SIG-M5 treated with dmso at 0.1 percent for 504 hours (cell line): ENCODE data around the gene TRANK1.
A peak's percentile ranks its signal among the peaks of the same experiment; 100 is the strongest.

Source experiments
- DNase-seq: peaks from one replicate; lab custom pipeline; 2025; ENCODE audit not compliant: unreplicated experiment; lab: John Stamatoyannopoulos, UW

Gene TRANK1

GRCh38 chr3:36804295-36805055 lies 140.4 kb downstream of the TRANK1 start:
- no peak for DNase-seq

GRCh38 chr3:36803091-36803791 lies 141.6 kb downstream of the TRANK1 start:
- DNase-seq: no peak

GRCh38 chr3:36800533-36801116 lies 144.2 kb downstream of the TRANK1 start:
- DNase-seq: no peak

DNA sequence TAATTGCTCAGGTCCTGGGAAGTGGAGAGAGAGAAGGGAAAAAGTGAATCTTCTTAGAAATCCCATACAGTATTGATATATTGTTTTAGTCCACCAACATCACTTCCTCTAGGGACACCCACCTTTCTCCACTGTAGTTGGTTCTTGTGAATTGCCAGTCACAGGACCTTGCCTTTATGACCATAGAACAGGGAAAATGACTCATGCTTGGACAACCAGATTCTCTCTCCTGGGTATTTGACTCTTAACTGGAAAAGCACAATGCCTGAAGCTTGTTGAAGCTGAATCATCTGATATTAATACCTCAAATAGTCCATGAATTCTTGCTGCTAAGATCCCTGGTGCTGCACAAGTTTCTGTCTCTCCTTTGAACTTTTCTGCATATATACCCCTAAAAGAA lies 148.0 kb downstream of the TRANK1 start:
- DNase-seq: no peak

GRCh38 chr3:36796161-36796560 lies 148.7 kb downstream of the TRANK1 start:
- no peak for DNase-seq

DNA sequence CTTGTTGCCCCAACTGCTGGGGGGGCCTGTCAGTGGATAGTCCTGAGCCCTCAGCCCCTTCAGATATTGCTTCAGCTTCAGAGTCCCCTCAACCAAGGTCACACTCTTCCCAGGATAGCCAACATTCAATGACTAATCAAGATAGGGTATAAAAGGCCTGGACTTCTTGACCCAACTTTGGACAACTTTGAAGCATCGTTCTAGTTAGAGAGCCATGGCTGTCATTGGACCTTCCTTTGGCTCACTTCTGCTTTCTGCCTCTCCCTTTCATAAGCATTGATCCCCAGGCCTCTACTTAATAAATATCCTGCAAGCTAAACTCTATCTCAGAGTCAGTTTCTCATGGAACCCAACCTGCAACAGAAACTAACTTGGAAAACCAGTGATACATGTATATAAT lies 149.2 kb downstream of the TRANK1 start:
- no peak for DNase-seq

DNA sequence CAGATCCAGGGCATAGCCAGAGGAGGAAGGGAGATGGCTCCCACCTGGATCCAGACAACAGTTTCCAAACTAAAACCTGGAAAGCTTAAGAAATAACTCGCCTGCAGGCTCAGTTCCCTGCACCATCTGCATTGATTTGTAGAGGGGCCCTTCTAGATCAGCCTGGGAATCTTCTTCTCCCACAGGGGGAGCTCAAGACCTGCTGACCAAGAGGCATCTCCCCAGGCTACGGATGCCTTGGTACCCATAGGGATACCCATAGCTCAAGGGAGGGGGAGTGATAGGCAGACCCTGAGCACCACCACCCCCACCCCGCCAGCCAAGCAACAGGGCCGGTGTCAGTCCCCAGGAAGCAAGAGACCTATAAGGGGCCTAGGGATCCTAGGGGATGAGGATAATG lies 152.5 kb downstream of the TRANK1 start:
- DNase-seq: peak; percentile 13

GRCh38 chr3:36790765-36791164 lies 154.1 kb downstream of the TRANK1 start:
- DNase-seq: no peak

DNA sequence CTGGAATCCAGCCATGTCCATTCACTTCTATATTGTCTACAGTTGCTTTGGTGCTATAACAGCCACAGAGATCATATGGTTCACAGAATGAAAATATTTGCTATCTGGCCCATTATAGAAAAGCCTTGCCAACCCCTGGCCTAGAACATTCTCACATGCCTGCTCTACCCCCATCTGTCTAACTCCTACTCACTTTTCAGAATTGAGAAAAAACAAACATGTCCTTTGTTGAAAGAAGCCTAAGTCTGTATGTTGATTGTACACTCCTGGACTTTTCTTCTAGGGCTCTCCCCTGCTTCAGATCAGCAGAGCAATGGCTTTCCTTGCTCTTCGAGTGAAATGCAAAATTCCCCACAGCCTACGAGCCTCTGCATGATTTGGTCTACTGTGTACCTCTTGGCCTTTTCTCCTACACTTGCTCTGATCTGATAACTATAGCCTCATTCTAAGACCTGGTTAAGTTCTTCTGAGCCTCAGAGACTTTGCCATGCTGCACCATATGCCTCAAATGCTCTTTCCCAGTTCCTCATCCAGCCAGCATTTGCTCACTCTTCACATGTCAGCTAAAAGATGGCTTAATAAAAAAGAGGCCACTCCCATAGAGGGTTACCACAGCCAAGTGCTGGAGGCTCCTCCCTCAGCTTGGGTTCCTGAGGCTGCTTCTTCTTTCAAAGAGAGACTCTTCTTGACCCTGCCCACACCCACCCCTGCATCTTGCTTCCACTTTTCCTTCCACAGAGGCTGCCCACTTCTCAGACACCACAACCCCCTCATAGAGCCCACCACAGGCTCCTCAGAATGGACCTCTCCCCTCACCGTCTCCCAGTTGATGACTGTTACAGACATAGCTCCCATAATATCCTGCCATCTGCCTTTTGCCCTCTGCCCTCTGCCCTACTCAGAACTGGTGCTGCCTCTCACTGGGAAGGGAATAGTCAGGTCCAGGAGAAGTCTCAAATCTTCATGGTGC lies 157.6 kb downstream of the TRANK1 start:
- peak; percentile 79 for DNase-seq

GRCh38 chr3:36784138-36784635 lies 160.7 kb downstream of the TRANK1 start:
- DNase-seq: no peak

DNA sequence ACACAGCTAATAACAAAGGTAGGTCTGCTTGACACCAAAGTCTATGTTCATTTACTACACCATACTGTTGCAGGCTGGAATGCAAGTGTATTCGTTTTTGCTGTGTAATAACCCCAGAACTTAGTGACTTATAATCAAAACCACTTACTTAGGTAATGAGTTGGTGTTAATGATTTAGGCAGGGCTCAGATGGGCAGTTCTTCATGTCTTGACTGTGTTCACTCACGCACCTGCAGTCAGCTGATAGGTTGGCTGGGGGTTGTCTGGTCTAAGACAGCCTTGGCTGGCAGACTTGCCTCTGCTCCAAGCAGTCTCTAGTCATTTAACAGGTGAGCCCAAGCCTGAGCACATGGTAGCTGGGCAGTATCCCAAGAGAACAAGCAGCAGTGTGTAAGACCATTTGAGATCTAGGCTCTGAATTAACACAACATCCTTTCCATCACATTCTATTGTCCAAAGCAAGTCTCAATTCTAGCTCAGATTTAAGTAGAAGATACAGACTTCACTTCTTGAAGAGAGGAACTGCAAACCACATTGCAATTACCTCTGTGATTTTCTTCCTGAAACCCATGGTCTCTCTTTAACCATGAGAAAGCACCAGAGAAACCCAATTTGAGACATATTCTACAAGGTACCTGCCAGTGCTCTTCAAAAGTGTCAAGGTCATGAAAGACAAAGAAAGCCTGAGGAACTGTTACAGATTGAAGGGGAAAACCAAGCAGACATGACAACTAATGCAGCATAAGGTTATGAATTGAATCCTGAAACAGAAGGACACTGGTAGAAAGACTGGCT lies 167.2 kb downstream of the TRANK1 start:
- no peak for DNase-seq
